GM06990 (cell line): ENCODE data around the gene GDPD2.

ENCODE experiments used
- DNase-seq: peaks from one replicate; pipeline ENCODE4 v3.0.0-alpha.2; 2011; ENCODE audit not compliant: insufficient read length; ENCODE audit errors: extremely low read depth
- H3K27me3 ChIP-seq: replicated peaks from 2 replicates; pipeline ENCODE4 v1.6.0; 2011; ENCODE audit warnings: low read length; ENCODE audit not compliant: control insufficient read depth, insufficient read depth
- H3K36me3 ChIP-seq: 2 replicates; pipeline ENCODE4 v1.5.1; 2011; ENCODE audit warnings: low read length; ENCODE audit not compliant: control insufficient read depth, insufficient read depth
- H3K4me3 ChIP-seq: replicated peaks from 2 replicates; pipeline ENCODE4 v1.5.1; 2011; ENCODE audit warnings: low read depth, mild to moderate bottlenecking, control low read depth, low read length
- CTCF ChIP-seq: IDR thresholded peaks from 2 replicates; pipeline ENCODE4 v1.5.1; 2011; ENCODE audit warnings: low read length, control low read depth, mild to moderate bottlenecking, inconsistent platforms; ENCODE audit not compliant: insufficient read depth, poor library complexity, severe bottlenecking

The GDPD2 gene

GRCh38 chrX:70410921-70411320 is 12.2 kb upstream of the GDPD2 start:
- H3K4me3 ChIP-seq: no peak overlapping the region
- no peaks in the 10 kb centered on the region for H3K27me3 ChIP-seq
- no peak for DNase-seq
- no peaks in the 10 kb centered on the region for H3K36me3 ChIP-seq
- no peak for TF ChIP-seq CTCF

GRCh38 chrX:70411475-70411874 is 11.6 kb upstream of the GDPD2 start:
- TF ChIP-seq CTCF: no peak
- no peaks in the 10 kb centered on the region for H3K27me3 ChIP-seq
- no peak for DNase-seq
- no peaks in the 10 kb centered on the region for H3K36me3 ChIP-seq
- no peak overlapping the region for H3K4me3 ChIP-seq

GRCh38 chrX:70421618-70422017 is 1.5 kb upstream of the GDPD2 start:
- H3K36me3 ChIP-seq: no peaks in the 10 kb centered on the region
- no peak for DNase-seq
- no peak overlapping the region for H3K4me3 ChIP-seq
- H3K27me3 ChIP-seq: no peaks in the 10 kb centered on the region
- TF ChIP-seq CTCF: no peak

- Histone ChIP-seq H3K4me3 (no peak overlapping the region), H3K27me3 (no peaks in the 10 kb centered on the region), H3K36me3 (no peaks in the 10 kb centered on the region)
- no peak for TF ChIP-seq CTCF
- no peak for DNase-seq
Measured at GRCh38 chrX:70423936-70424675, 992 bp downstream of the GDPD2 start.

- DNase-seq: no peak
- TF ChIP-seq CTCF: no peak
- no peaks in the 10 kb centered on the region for H3K36me3 ChIP-seq
- no peaks in the 10 kb centered on the region for H3K27me3 ChIP-seq
- H3K4me3 ChIP-seq: no peak overlapping the region
Measured at GRCh38 chrX:70424801-70425200, 1.7 kb downstream of the GDPD2 start.
